ENCODE results near the gene OR4Q3. TPM values are rescaled to one million over a fixed set of nuclear protein-coding genes. Genes with fewer than 3 reads are reported as not detected.
A peak's percentile ranks its signal among the peaks of the same experiment; 100 is the strongest.
"Not testable (repeated sequence)": the region's sequence is repeated elsewhere in the genome, so short reads cannot be mapped to it uniquely, and the experiment has no call there.

The OR4Q3 gene
- not detected for total RNA-seq
- polyA plus RNA-seq = not detected
- long read RNA-seq, donor 1 = 0 reads
- long read RNA-seq, donor 2 = 0 reads
- long read RNA-seq, donor 3 = 0 reads
- long read RNA-seq, donor 4 = 0 reads

DNA sequence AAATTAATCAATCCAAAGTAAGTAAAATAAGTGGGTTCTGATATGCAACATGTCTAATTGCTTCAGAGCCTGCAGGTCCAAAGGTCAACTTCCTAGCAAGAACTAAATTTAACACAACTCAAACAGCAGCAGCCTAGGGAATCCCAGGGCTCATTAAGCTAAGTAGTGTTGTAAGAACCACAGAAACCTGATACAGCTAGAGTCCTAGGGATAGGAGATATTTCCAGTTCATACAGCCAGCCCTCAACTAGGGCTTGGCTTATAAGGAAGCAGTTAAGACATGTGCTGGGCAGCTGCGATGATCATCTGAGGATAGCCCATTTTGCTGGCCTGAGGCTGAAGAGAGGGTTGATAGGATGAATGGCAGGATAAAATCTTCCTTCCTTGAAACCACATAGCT lies at the start of gene OR4Q3:
Gene OR4Q3 (plus strand): TSS at position 316 of the 400 bp plus-strand sequence.
- intact Hi-C loops (cut with DNase I) = no loop called here
- 72% methylated on average over 1 of the region's 1 CpG for WGBS
- Histone ChIP-seq H3K27ac (ENCODE audit: low read length) (no peak within 1 kb of the TSS), H3K27me3 (ENCODE audit: control insufficient read depth, insufficient read depth) (no peaks in the 10 kb centered on the region), H3K4me3 (ENCODE audit: low read length) (no peak within 1 kb of the TSS), H3K9me3 (ENCODE audit: control insufficient read depth, low read length) (no peaks in the 10 kb centered on the region), H3K4me1 (ENCODE audit: control insufficient read depth, insufficient read depth, low read length) (no peaks in the 10 kb centered on the region)
- DNase-seq (no peak), ATAC-seq (no peak)

DNA sequence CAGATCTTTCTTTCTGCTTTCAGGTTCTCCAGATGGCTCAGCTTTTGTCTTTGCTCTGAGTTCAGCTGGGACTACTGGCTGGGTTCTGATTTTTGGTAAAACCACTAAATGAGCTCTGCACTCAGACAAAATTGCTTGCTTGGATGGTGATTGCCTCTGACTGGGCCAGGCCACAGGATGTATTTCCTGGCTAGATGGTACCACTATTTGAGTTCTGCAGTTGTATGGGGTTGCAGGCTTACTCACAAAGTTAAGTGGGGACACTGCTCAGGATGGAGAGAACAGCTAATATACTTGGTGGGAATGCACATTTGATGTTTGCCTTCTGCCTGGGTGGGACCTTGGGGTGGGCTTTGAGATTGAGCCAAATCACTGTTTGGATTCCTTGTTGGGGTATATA lies 14.0 kb upstream of the OR4Q3 start:
- H3K4me3 ChIP-seq (ENCODE audit: low read length) = no peak overlapping the region
- no peaks in the 10 kb centered on the region for H3K4me1 ChIP-seq (ENCODE audit: control insufficient read depth, insufficient read depth, low read length)
- H3K27ac ChIP-seq (ENCODE audit: low read length) = no peak overlapping the region
- H3K27me3 ChIP-seq (ENCODE audit: control insufficient read depth, insufficient read depth) = no peaks in the 10 kb centered on the region
- DNase-seq (no peak), ATAC-seq (no peak)
- H3K9me3 ChIP-seq (ENCODE audit: control insufficient read depth, low read length) = no peaks in the 10 kb centered on the region
- intact Hi-C loops (cut with DNase I) = no loop called here

DNA sequence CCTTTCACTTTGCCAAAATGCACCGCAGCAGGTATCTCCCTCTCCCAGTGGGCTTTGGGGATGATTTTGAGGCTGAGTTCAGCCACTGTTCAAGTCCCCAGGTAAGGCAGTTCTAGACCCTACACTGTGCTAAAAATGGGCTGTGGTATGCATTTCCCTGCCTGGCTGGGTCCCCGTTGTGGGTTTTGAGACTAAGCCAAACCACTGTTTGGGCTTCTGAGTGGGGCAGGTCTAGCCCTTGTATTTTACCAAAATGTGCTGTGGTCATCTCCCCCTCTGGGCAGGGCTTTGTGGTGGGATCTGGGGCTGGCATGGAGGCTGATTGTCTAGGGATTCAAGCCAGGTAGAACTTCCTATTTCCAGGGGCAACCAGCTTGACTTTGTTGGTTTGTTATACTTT lies 13.6 kb upstream of the OR4Q3 start:
- H3K27me3 ChIP-seq (ENCODE audit: control insufficient read depth, insufficient read depth) = no peaks in the 10 kb centered on the region
- intact Hi-C loops (cut with DNase I) = no loop called here
- ATAC-seq (peak in 1 of 2 donors; percentile 16), DNase-seq (no peak)
- no peak overlapping the region for H3K4me3 ChIP-seq (ENCODE audit: low read length)
- H3K4me1 ChIP-seq (ENCODE audit: control insufficient read depth, insufficient read depth, low read length) = no peaks in the 10 kb centered on the region
- WGBS = 71% methylated on average over 2 of the region's 2 CpGs
- H3K27ac ChIP-seq (ENCODE audit: low read length) = no peak overlapping the region
- no peaks in the 10 kb centered on the region for H3K9me3 ChIP-seq (ENCODE audit: control insufficient read depth, low read length)

DNA sequence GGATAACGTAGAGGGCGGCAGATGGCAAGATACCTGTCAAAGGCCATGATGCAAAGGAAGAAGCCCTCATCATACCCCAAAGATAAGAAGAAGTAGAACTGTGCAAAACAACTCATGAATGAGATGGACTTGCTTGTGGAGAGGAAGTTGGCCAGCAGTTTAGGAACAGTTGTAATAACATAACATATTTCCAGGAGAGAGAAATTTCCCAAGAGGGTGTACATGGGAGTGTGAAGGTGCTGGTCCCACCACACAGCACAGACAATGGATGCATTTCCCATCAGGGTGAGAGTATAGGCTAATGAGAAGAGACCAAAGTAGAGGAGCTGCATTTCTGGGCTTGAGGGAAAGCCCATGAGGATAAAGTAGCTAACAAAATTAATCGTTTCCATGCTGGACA lies 9.5 kb upstream of the OR4Q3 start:
- H3K27ac ChIP-seq (ENCODE audit: low read length); H3K9me3 ChIP-seq (ENCODE audit: control insufficient read depth, low read length); ATAC-seq; H3K4me1 ChIP-seq (ENCODE audit: control insufficient read depth, insufficient read depth, low read length); H3K27me3 ChIP-seq (ENCODE audit: control insufficient read depth, insufficient read depth); DNase-seq; intact Hi-C loops (cut with DNase I); H3K4me3 ChIP-seq (ENCODE audit: low read length): not testable (repeated sequence)
- WGBS = 69% methylated on average over 3 of the region's 3 CpGs

DNA sequence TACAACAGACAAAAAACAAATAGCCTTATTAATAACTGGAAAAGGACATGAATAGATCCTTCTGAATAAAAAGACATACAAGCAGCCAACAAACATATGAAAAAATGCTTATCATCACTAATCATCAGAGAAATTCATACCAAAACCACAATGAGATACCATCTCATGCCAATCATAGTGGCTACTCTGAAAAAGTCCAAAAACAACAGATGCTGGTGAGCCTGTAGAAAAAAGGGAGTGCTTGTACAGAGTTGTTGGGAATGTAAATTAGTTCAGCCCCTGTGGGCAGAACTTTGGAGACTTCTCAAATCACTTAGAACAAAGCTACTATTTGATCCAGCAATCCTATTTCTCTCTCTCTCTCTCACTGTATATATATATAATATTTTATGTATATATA lies 8.9 kb downstream of the OR4Q3 start:
- intact Hi-C loops (cut with DNase I); DNase-seq; ATAC-seq; H3K4me1 ChIP-seq (ENCODE audit: control insufficient read depth, insufficient read depth, low read length); H3K27me3 ChIP-seq (ENCODE audit: control insufficient read depth, insufficient read depth); H3K4me3 ChIP-seq (ENCODE audit: low read length); H3K9me3 ChIP-seq (ENCODE audit: control insufficient read depth, low read length); H3K27ac ChIP-seq (ENCODE audit: low read length): not testable (repeated sequence)

DNA sequence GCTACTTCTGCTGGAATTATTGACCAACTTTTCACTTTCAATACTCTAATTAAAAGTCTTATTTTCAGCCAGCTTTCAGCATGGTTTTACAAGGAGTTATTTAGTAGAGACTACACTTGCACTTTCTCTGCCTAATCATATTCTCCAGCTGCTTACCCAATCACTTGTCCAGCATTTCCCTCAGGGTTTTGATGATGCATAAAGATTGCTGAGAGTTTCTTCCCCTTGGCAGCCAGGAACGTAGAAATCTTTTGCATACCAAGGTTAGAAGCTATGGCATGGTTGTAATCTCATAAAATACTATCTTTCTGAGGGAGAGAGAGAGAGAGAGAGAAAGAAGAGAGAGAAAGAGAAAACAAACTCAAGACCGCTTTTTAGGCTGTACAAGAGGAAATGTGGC lies 10.8 kb downstream of the OR4Q3 start:
- Histone ChIP-seq H3K27ac (ENCODE audit: low read length) (no peak overlapping the region), H3K4me1 (ENCODE audit: control insufficient read depth, insufficient read depth, low read length) (no peaks in the 10 kb centered on the region), H3K4me3 (ENCODE audit: low read length) (no peak overlapping the region), H3K9me3 (ENCODE audit: control insufficient read depth, low read length) (no peaks in the 10 kb centered on the region), H3K27me3 (ENCODE audit: control insufficient read depth, insufficient read depth) (no peaks in the 10 kb centered on the region)
- 30% methylated on average over 2 of the region's 2 CpGs for WGBS
- no peak for DNase-seq
- no peak for ATAC-seq
- intact Hi-C loops (cut with DNase I) = no loop called here

DNA sequence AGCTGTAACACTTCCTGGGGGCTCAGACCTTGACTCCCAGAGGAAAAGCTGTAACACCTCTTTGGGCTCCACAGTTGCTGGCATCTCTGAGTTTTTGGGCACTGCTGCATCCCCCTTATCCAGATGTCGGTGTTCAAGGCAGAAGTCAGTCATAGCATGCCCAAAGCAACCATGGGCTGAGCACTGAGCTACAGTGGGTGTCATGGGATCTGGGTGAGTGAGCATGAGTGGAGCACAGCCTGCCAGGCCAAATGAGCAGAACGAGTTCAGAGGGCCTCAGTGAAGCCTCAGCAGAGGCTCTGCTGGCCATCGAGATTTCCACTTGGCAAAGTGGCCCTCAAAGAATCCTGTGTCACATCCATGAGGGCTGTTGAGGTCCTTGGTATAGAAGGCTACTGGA lies 28.1 kb downstream of the OR4Q3 start:
- H3K27me3 ChIP-seq (ENCODE audit: control insufficient read depth, insufficient read depth); DNase-seq; H3K4me3 ChIP-seq (ENCODE audit: low read length); H3K27ac ChIP-seq (ENCODE audit: low read length); H3K9me3 ChIP-seq (ENCODE audit: control insufficient read depth, low read length); H3K4me1 ChIP-seq (ENCODE audit: control insufficient read depth, insufficient read depth, low read length); intact Hi-C loops (cut with DNase I): not testable (repeated sequence)
- WGBS = 43% methylated on average over 3 of the region's 3 CpGs
- ATAC-seq = peak in 1 of 2 donors; percentile 31

DNA sequence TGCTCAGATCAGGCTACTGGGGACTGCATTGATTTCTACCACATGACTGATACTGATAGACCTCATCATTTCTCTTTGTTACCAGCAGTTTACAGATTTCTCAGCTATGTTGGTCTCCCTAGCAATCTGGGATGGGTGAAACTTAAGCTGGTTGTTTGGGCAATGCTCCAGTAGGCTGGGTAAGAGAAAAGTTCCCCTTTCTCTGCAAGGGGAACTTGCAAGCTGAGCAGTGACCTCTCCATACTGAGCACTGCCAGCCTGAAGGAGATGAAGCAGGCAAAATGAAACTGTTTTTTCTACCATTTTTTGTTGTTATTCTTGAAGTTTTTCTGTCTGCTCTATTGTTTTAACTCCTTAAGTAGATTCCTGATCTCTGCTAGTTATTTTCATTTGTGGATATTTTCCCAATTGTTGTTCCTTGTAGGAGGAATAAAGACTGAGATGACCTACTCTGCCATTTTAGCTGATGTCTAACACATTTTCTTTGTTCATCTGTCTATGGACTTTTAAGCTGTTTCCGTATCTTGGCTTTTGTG lies 28.6 kb downstream of the OR4Q3 start:
- H3K27me3 ChIP-seq (ENCODE audit: control insufficient read depth, insufficient read depth) = no peaks in the 10 kb centered on the region
- H3K27ac ChIP-seq (ENCODE audit: low read length) = no peak overlapping the region
- H3K4me1 ChIP-seq (ENCODE audit: control insufficient read depth, insufficient read depth, low read length) = no peaks in the 10 kb centered on the region
- intact Hi-C loops (cut with DNase I) = no loop called here
- no peak overlapping the region for H3K4me3 ChIP-seq (ENCODE audit: low read length)
- WGBS = 86% methylated on average over 1 of the region's 1 CpG
- ATAC-seq (peak; percentile 47 to 61), DNase-seq (no peak)
- H3K9me3 ChIP-seq (ENCODE audit: control insufficient read depth, low read length) = no peaks in the 10 kb centered on the region

DNA sequence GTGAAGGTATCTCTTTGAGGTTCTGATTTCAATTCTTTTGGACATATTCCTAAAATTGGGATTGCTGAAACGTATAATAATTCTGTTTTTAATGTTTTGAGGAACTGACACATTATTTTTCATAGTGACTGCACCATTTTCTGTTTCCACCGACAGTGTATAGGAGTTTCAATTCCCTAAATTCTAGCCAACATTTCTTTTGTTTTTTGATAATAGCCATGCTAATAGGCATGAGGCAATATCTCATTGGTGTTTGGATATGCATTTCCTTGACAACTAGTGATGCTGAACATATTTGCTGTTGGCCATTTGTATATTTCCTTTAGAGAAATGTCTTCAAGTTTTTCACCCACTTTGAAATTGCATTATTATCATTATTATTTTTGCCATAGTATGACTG lies 29.1 kb downstream of the OR4Q3 start:
- H3K4me1 ChIP-seq (ENCODE audit: control insufficient read depth, insufficient read depth, low read length); ATAC-seq; H3K9me3 ChIP-seq (ENCODE audit: control insufficient read depth, low read length); intact Hi-C loops (cut with DNase I); H3K27ac ChIP-seq (ENCODE audit: low read length); H3K4me3 ChIP-seq (ENCODE audit: low read length); H3K27me3 ChIP-seq (ENCODE audit: control insufficient read depth, insufficient read depth); DNase-seq: not testable (repeated sequence)
- 45% methylated on average over 2 of the region's 2 CpGs for WGBS

DNA sequence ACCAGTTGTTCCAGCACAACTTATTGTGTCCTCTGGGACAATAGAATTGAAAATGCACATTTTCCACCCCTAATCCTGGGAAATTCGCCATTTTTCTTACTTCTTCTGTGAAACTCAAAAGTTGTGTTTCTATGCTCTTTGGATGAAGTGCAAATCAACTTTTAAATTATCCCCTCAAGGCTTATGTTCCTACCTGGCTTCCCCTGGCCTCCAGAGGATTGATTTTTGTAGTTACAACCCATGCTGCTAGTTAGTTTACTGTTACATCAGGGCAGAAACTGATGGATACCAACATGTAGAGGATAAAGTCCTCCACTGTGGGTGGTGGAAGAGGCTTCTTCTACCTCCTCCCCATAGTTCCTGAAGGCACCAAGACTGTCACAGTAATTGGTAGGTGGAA lies 29.8 kb downstream of the OR4Q3 start, which contains the start of gene OR4M1:
Gene OR4M1 (plus strand): TSS at position 301 of the 400 bp plus-strand sequence. CDS start 6,819 bp downstream, outside the sequence.
- 18% methylated on average over 1 of the region's 1 CpG for WGBS
- intact Hi-C loops (cut with DNase I); H3K27ac ChIP-seq (ENCODE audit: low read length); ATAC-seq; H3K4me3 ChIP-seq (ENCODE audit: low read length); DNase-seq; H3K27me3 ChIP-seq (ENCODE audit: control insufficient read depth, insufficient read depth); H3K9me3 ChIP-seq (ENCODE audit: control insufficient read depth, low read length); H3K4me1 ChIP-seq (ENCODE audit: control insufficient read depth, insufficient read depth, low read length): not testable (repeated sequence)

DNA sequence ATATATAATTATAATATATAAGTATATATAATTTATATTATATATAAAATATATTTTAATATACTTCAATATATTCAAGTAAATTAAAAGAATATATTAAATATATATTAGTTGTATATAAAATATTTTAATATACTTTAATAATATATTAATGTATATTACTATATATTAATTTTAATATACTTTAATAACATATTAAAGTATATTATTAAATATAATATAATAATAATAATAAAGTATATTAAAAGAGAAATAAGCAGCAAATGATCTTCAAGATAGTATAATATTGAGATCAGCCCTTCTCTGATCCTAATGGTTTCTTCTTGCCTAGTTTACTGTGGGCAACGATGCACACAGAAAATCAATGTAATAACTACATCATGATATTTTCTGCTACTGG lies 32.2 kb downstream of the OR4Q3 start:
- intact Hi-C loops (cut with DNase I) = no loop called here
- no peak for ATAC-seq
- 55% methylated on average over 1 of the region's 1 CpG for WGBS

DNA sequence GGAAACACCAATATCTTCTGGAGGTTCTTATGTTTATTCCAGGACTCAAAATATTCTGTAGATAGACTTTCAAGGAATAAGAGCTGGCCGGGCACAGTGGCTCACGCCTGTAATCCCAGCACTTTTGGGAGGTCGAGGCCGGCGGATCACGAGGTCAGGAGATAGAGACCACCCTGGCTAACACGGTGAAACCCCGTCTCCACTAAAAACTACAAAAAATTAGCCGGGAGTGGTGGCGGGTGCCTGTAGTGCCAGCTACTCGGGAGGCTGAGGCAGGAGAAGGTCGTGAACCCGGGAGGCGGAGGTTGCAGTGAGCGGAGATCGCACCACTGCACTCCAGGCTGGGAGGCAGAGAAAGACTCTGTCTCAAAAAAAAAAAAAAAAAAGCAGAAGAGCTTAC lies 42.5 kb downstream of the OR4Q3 start:
- H3K9me3 ChIP-seq (ENCODE audit: control insufficient read depth, low read length); intact Hi-C loops (cut with DNase I); H3K27me3 ChIP-seq (ENCODE audit: control insufficient read depth, insufficient read depth); H3K27ac ChIP-seq (ENCODE audit: low read length); H3K4me3 ChIP-seq (ENCODE audit: low read length); ATAC-seq; H3K4me1 ChIP-seq (ENCODE audit: control insufficient read depth, insufficient read depth, low read length); DNase-seq: not testable (repeated sequence)
- 81% methylated on average over 16 of the region's 16 CpGs for WGBS

More for the DNA sequence above, 32.2 kb downstream of the OR4Q3 start:
- no peaks in the 10 kb centered on the region for H3K9me3 ChIP-seq (ENCODE audit: control insufficient read depth, low read length)
- H3K27ac ChIP-seq (ENCODE audit: low read length) = no peak overlapping the region
- no peaks in the 10 kb centered on the region for H3K4me1 ChIP-seq (ENCODE audit: control insufficient read depth, insufficient read depth, low read length)
- DNase-seq = no peak
- H3K27me3 ChIP-seq (ENCODE audit: control insufficient read depth, insufficient read depth) = no peaks in the 10 kb centered on the region
- H3K4me3 ChIP-seq (ENCODE audit: low read length) = no peak overlapping the region

All from right cardiac atrium (tissue), 5 donors.